HEK293T (cell line): ENCODE measurements around the gene ITPRID1.

Source experiments
- ARNT ChIP-seq: fragments of 450-650 bp; IDR thresholded peaks from 2 replicates; pipeline ENCODE4 v1.6.1; 2017; ENCODE audit warnings: mild to moderate bottlenecking
- ELF4 ChIP-seq: fragments of 450-650 bp; IDR thresholded peaks from 2 replicates; pipeline ENCODE4 v1.6.1; 2017; ENCODE audit warnings: antibody characterized with exemption
- FOXA1 ChIP-seq: fragments of 450-650 bp; IDR thresholded peaks from 2 replicates; pipeline ENCODE4 v1.6.1; 2016; ENCODE audit warnings: mild to moderate bottlenecking
- FOXM1 ChIP-seq: fragments of 450-650 bp; IDR thresholded peaks from 2 replicates; pipeline ENCODE4 v1.6.1; 2017; ENCODE audit warnings: mild to moderate bottlenecking, borderline replicate concordance
- HDGF ChIP-seq: fragments of 450-650 bp; IDR thresholded peaks from 2 replicates; pipeline ENCODE4 v1.6.1; 2017; ENCODE audit warnings: antibody characterized with exemption, borderline replicate concordance
- NFRKB ChIP-seq: fragments of 450-650 bp; IDR thresholded peaks from 2 replicates; pipeline ENCODE4 v1.6.1; 2016; ENCODE audit warnings: mild to moderate bottlenecking, moderate library complexity
- PKNOX1 ChIP-seq: fragments of 450-650 bp; IDR thresholded peaks from 2 replicates; pipeline ENCODE4 v1.6.1; 2016
- SP1 ChIP-seq: fragments of 450-650 bp; IDR thresholded peaks from 2 replicates; pipeline ENCODE4 v1.6.1; 2017
- TARDBP ChIP-seq: fragments of 450-650 bp; IDR thresholded peaks from 2 replicates; pipeline ENCODE4 v1.6.1; 2016
- ZNF384 ChIP-seq: fragments of 450-650 bp; IDR thresholded peaks from 2 replicates; pipeline ENCODE4 v1.6.1; 2016

- TF ChIP-seq FOXA1 (no peak), FOXM1 (no peak), PKNOX1 (no peak), SP1 (no peak), ELF4 (no peak), ARNT (no peak), HDGF (no peak), TARDBP (no peak), NFRKB (no peak), ZNF384 (no peak)
Observed at GRCh38 chr7:31513790-31514189, at the start of gene ITPRID1.
